Neural cell (in vitro differentiated cells): Measurements from ENCODE around the gene LRRC8C. TPM values are rescaled to one million over a fixed set of nuclear protein-coding genes. Genes with fewer than 3 reads are reported as not detected.

Experiments used
- H2AFZ ChIP-seq: fragments of 200-600, 300-800 bp; sonication (generic), shearing (Covaris generic); 2 replicates; pipeline ENCODE4 v1.6.0; 2014; ENCODE audit warnings: low read depth, mild to moderate bottlenecking, antibody characterized with exemption, low read length, moderate library complexity
- H3F3A ChIP-seq: fragments of 200-600 bp; shearing (Covaris generic); 2 replicates; pipeline ENCODE4 v1.6.1; 2016; ENCODE audit warnings: mild to moderate bottlenecking, moderate library complexity, mixed read lengths, antibody characterized with exemption, low read length; ENCODE audit not compliant: insufficient read depth, poor library complexity, severe bottlenecking
- H3K27ac ChIP-seq: fragments of 200-600, 300-800 bp; sonication (generic), shearing (Covaris generic); 2 replicates; pipeline ENCODE4 v1.5.1; 2014; ENCODE audit warnings: mild to moderate bottlenecking, low read length, moderate library complexity
- H3K27me3 ChIP-seq: fragments of 300-800, 200-600 bp; sonication (generic), shearing (Covaris generic); 2 replicates; pipeline ENCODE4 v1.6.0; 2014; ENCODE audit warnings: mild to moderate bottlenecking, low read depth, low read length, moderate library complexity; ENCODE audit not compliant: insufficient read depth
- H3K36me3 ChIP-seq: fragments of 300-800, 200-600 bp; sonication (generic), shearing (Covaris generic); 2 replicates; pipeline ENCODE4 v1.5.1; 2014; ENCODE audit warnings: mild to moderate bottlenecking, antibody characterized with exemption, low read length, moderate library complexity; ENCODE audit not compliant: insufficient read depth
- H3K4me2 ChIP-seq: fragments of 300-800, 200-600 bp; sonication (generic), shearing (Covaris generic); 2 replicates; pipeline ENCODE4 v1.6.0; 2014; ENCODE audit warnings: mild to moderate bottlenecking, low read length
- H3K4me3 ChIP-seq: fragments of 300-800, 200-600 bp; sonication (generic), shearing (Covaris generic); 2 replicates; pipeline ENCODE4 v1.5.1; 2014; ENCODE audit warnings: mild to moderate bottlenecking, low read length, moderate library complexity
- H3K79me2 ChIP-seq: fragments of 200-600 bp; shearing (Covaris generic); replicated peaks from 2 replicates; pipeline ENCODE4 v1.6.0; 2014; ENCODE audit warnings: mild to moderate bottlenecking, low read length, moderate library complexity; ENCODE audit not compliant: insufficient read depth
- H3K9ac ChIP-seq: fragments of 300-800, 200-600 bp; sonication (generic), shearing (Covaris generic); 2 replicates; pipeline ENCODE4 v1.6.1; 2016; ENCODE audit warnings: mild to moderate bottlenecking, low read length, mixed read lengths
- H3K9me2 ChIP-seq: fragments of 200-600 bp; shearing (Covaris generic); 2 replicates; pipeline ENCODE4 v1.6.1; 2016; ENCODE audit warnings: mild to moderate bottlenecking, low read length, mixed read lengths; ENCODE audit not compliant: insufficient read depth
- H3K9me3 ChIP-seq: fragments of 200-600, 300-800 bp; sonication (generic), shearing (Covaris generic); 2 replicates; pipeline ENCODE4 v1.6.1; 2016; ENCODE audit warnings: mild to moderate bottlenecking, mixed run types, low read length, moderate library complexity, mixed read lengths
- H4K20me1 ChIP-seq: fragments of 200-600 bp; shearing (Covaris generic); 2 replicates; pipeline ENCODE4 v1.6.1; 2016; ENCODE audit warnings: mild to moderate bottlenecking, mixed run types; ENCODE audit not compliant: insufficient read depth
- CTCF ChIP-seq: fragments of 450-650 bp; IDR thresholded peaks from 2 replicates; pipeline ENCODE4 v1.5.1; 2014; ENCODE audit warnings: antibody characterized with exemption, mild to moderate bottlenecking, moderate library complexity; ENCODE audit not compliant: poor library complexity, severe bottlenecking
- EP300 ChIP-seq: fragments of 450-650 bp; conservative IDR thresholded peaks from 2 replicates; pipeline ENCODE4 v1.6.1; 2014; ENCODE audit warnings: antibody characterized with exemption, mild to moderate bottlenecking, moderate library complexity; ENCODE audit not compliant: poor library complexity, severe bottlenecking
- EZH2 ChIP-seq: fragments of 200-600, 300-800 bp; shearing (Covaris generic), sonication (generic); IDR thresholded peaks from 2 replicates; pipeline ENCODE4 v1.6.1; 2014; ENCODE audit warnings: antibody characterized with exemption, low read length, borderline replicate concordance, mild to moderate bottlenecking; ENCODE audit not compliant: insufficient read depth, poor library complexity, severe bottlenecking
- MXI1 ChIP-seq: fragments of 450-650 bp; conservative IDR thresholded peaks from 2 replicates; pipeline ENCODE4 v1.6.1; 2014; ENCODE audit warnings: antibody characterized with exemption, mild to moderate bottlenecking; ENCODE audit not compliant: poor library complexity, severe bottlenecking
- POLR2AphosphoS5 ChIP-seq: IDR thresholded peaks from 2 replicates; pipeline ENCODE4 v1.6.1; 2012
- RAD21 ChIP-seq: fragments of 450-650 bp; conservative IDR thresholded peaks from 2 replicates; pipeline ENCODE4 v1.6.1; 2014; ENCODE audit warnings: antibody characterized with exemption, mild to moderate bottlenecking, moderate library complexity
- REST ChIP-seq: IDR thresholded peaks from 2 replicates; pipeline ENCODE4 v1.6.1; 2012; ENCODE audit warnings: borderline replicate concordance
- SMC3 ChIP-seq: fragments of 450-650 bp; conservative IDR thresholded peaks from 2 replicates; pipeline ENCODE4 v1.6.1; 2014; ENCODE audit warnings: antibody characterized with exemption, mild to moderate bottlenecking, moderate library complexity; ENCODE audit not compliant: poor library complexity
- TAF1 ChIP-seq: IDR thresholded peaks from 2 replicates; pipeline ENCODE4 v1.6.1; 2012; ENCODE audit warnings: low read depth
- polyA plus RNA-seq: library from polyadenylated mRNA; depleted of rRNA; stranded (reverse); fragments of >200 nt; gene quantifications from 2 replicates; pipeline ENCODE4 v1.2.3, GENCODE V29; 2014

Gene LRRC8C
- polyA plus RNA-seq, 1 donor from 2014 or later: 0.78 TPM

- Histone ChIP-seq H3F3A (no peaks in the 10 kb centered on the region), H3K9me2 (no peaks in the 10 kb centered on the region), H3K4me3 (no peak overlapping the region), H4K20me1 (no peaks in the 10 kb centered on the region), H2AFZ (no peak overlapping the region), H3K79me2 (no peaks in the 10 kb centered on the region), H3K9ac (no peak overlapping the region), H3K27ac (no peak overlapping the region), H3K27me3 (no peaks in the 10 kb centered on the region), H3K4me2 (no peak overlapping the region), H3K36me3 (no peaks in the 10 kb centered on the region), H3K9me3 (no peaks in the 10 kb centered on the region)
- no peak for TF ChIP-seq MXI1
- TF ChIP-seq REST: no peak
- TF ChIP-seq POLR2AphosphoS5: no peak
Observed at GRCh38 chr1:89620664-89621063, 12.3 kb upstream of the LRRC8C start.

- H3K4me3 ChIP-seq: no peak overlapping the region
- H3K36me3 ChIP-seq: no peaks in the 10 kb centered on the region
- no peak overlapping the region for H2AFZ ChIP-seq
- H3K9ac ChIP-seq: no peak overlapping the region
- no peaks in the 10 kb centered on the region for H3K79me2 ChIP-seq
- no peaks in the 10 kb centered on the region for H3K9me3 ChIP-seq
- H3F3A ChIP-seq: no peaks in the 10 kb centered on the region
- no peaks in the 10 kb centered on the region for H4K20me1 ChIP-seq
- no peak overlapping the region for H3K4me2 ChIP-seq
- H3K9me2 ChIP-seq: no peaks in the 10 kb centered on the region
- TF ChIP-seq RAD21: no peak
- TF ChIP-seq REST: no peak
- TF ChIP-seq EP300: no peak
- TF ChIP-seq TAF1: no peak
- TF ChIP-seq SMC3: no peak
- TF ChIP-seq POLR2AphosphoS5: no peak
- no peak for TF ChIP-seq EZH2
- no peak for TF ChIP-seq CTCF
- no peak for TF ChIP-seq MXI1
- H3K27me3 ChIP-seq: no peaks in the 10 kb centered on the region
- no peak overlapping the region for H3K27ac ChIP-seq
Observed at GRCh38 chr1:89622895-89623294, 10.0 kb upstream of the LRRC8C start.
